HG03060 (cell line): ENCODE data around the gene MYPN.
"Not testable (repeated sequence)": the region's sequence is repeated elsewhere in the genome, so short reads cannot be mapped to it uniquely, and the experiment has no call there.

Experiments used
- ATAC-seq: cut with Tn5 transposase; IDR thresholded peaks from one replicate; pipeline ENCODE4 v1.9.1; 2021; ENCODE audit warnings: low read depth, moderate number of reproducible peaks; ENCODE audit not compliant: unreplicated experiment

MYPN gene

GRCh38 chr10:68109331-68109730, at the start of gene MYPN:
Gene MYPN, plus strand, starts transcription at chr10:68109488. Its CDS starts 11,951 bp downstream, at chr10:68121439.
- ATAC-seq = no peak

GRCh38 chr10:68067029-68067428, 42.3 kb upstream of the MYPN start:
- no peak for ATAC-seq

- ATAC-seq = no peak
Observed at GRCh38 chr10:68067508-68067907, 41.8 kb upstream of the MYPN start.

- ATAC-seq = no peak
Observed at GRCh38 chr10:68073631-68074030, 35.7 kb upstream of the MYPN start.

- no peak for ATAC-seq
Observed at GRCh38 chr10:68074031-68074774, 35.1 kb upstream of the MYPN start.

GRCh38 chr10:68074775-68075549, 34.3 kb upstream of the MYPN start, which contains the start of gene HERC4:
Gene HERC4, minus strand, starts transcription at chr10:68075283. Its CDS starts 2,175 bp downstream, at chr10:68073108.
- peak; percentile 62 for ATAC-seq

GRCh38 chr10:68075550-68076004, 33.7 kb upstream of the MYPN start:
- ATAC-seq = no peak

- not testable (repeated sequence) for ATAC-seq
Observed at GRCh38 chr10:68076081-68076480, 33.2 kb upstream of the MYPN start.

- ATAC-seq = no peak
Observed at GRCh38 chr10:68077026-68077425, 32.3 kb upstream of the MYPN start.

- ATAC-seq = no peak
Observed at GRCh38 chr10:68079434-68079833, 29.9 kb upstream of the MYPN start.

GRCh38 chr10:68080853-68081431, 28.3 kb upstream of the MYPN start:
- ATAC-seq = no peak

- no peak for ATAC-seq
Observed at GRCh38 chr10:68081916-68082315, 27.4 kb upstream of the MYPN start.

- no peak for ATAC-seq
Observed at GRCh38 chr10:68082872-68083271, 26.4 kb upstream of the MYPN start.

GRCh38 chr10:68083953-68084352, 25.3 kb upstream of the MYPN start:
- no peak for ATAC-seq

- ATAC-seq = no peak
Observed at GRCh38 chr10:68084469-68084868, 24.8 kb upstream of the MYPN start.

- ATAC-seq = no peak
Observed at GRCh38 chr10:68086011-68086410, 23.3 kb upstream of the MYPN start.

- no peak for ATAC-seq
Observed at GRCh38 chr10:68086910-68087684, 22.2 kb upstream of the MYPN start.

- no peak for ATAC-seq
Observed at GRCh38 chr10:68087685-68088401, 21.4 kb upstream of the MYPN start.

- no peak for ATAC-seq
Observed at GRCh38 chr10:68088740-68089139, 20.5 kb upstream of the MYPN start.

- ATAC-seq = no peak
Observed at GRCh38 chr10:68090586-68090985, 18.7 kb upstream of the MYPN start.
